Measurements from ENCODE around the gene MROH9.
"Not testable (repeated sequence)": the region's sequence is repeated elsewhere in the genome, so short reads cannot be mapped to it uniquely, and the experiment has no call there.

The MROH9 gene

GRCh38 chr1:170938281-170938680, 2.9 kb downstream of the MROH9 start:
- no peak for TF ChIP-seq CTCF (IDR thresholded peaks at IDR 0.05)
- H3K4me3 ChIP-seq (ENCODE audit: low read depth in 1 of 2, low read length in 1 of 2) = no peak overlapping the region
- H3K27me3 ChIP-seq = no peaks in the 10 kb centered on the region
- H3K4me1 ChIP-seq (ENCODE audit: control insufficient read depth in 1 of 2, insufficient read depth in 1 of 2, low read depth in 1 of 2, low read length in 1 of 2) = no peaks in the 10 kb centered on the region
- H3K9me3 ChIP-seq = no peaks in the 10 kb centered on the region
- no peaks in the 10 kb centered on the region for H3K36me3 ChIP-seq
- no peak overlapping the region for H3K27ac ChIP-seq

- H3K27me3 ChIP-seq = no peaks in the 10 kb centered on the region
- H3K36me3 ChIP-seq = no peaks in the 10 kb centered on the region
- no peaks in the 10 kb centered on the region for H3K9me3 ChIP-seq
- no peak for TF ChIP-seq CTCF (IDR thresholded peaks at IDR 0.05)
- H3K4me3 ChIP-seq (ENCODE audit: low read depth in 1 of 2, low read length in 1 of 2) = no peak overlapping the region
- no peaks in the 10 kb centered on the region for H3K4me1 ChIP-seq (ENCODE audit: control insufficient read depth in 1 of 2, insufficient read depth in 1 of 2, low read depth in 1 of 2, low read length in 1 of 2)
- H3K27ac ChIP-seq = no peak overlapping the region
Measured at GRCh38 chr1:170939476-170939875, 4.1 kb downstream of the MROH9 start.

- H3K27me3 ChIP-seq; H3K36me3 ChIP-seq; H3K9me3 ChIP-seq; H3K27ac ChIP-seq; H3K4me3 ChIP-seq (ENCODE audit: low read depth in 1 of 2, low read length in 1 of 2); H3K4me1 ChIP-seq (ENCODE audit: control insufficient read depth in 1 of 2, insufficient read depth in 1 of 2, low read depth in 1 of 2, low read length in 1 of 2): not testable (repeated sequence)
Measured at GRCh38 chr1:170951744-170952143, 16.4 kb downstream of the MROH9 start.

GRCh38 chr1:170959385-170959784, 24.1 kb downstream of the MROH9 start:
- H3K4me1 ChIP-seq (ENCODE audit: control insufficient read depth in 1 of 2, insufficient read depth in 1 of 2, low read depth in 1 of 2, low read length in 1 of 2) = no peaks in the 10 kb centered on the region
- no peak for TF ChIP-seq CTCF (IDR thresholded peaks at IDR 0.05)
- H3K4me3 ChIP-seq (ENCODE audit: low read depth in 1 of 2, low read length in 1 of 2) = no peak overlapping the region
- no peaks in the 10 kb centered on the region for H3K9me3 ChIP-seq
- no peaks in the 10 kb centered on the region for H3K36me3 ChIP-seq
- H3K27me3 ChIP-seq = no peaks in the 10 kb centered on the region
- H3K27ac ChIP-seq = no peak overlapping the region

- Histone ChIP-seq H3K4me3 (ENCODE audit: low read depth in 1 of 2, low read length in 1 of 2) (no peak overlapping the region), H3K27ac (no peak overlapping the region), H3K36me3 (no peaks in the 10 kb centered on the region), H3K27me3 (no peaks in the 10 kb centered on the region), H3K9me3 (no peaks in the 10 kb centered on the region), H3K4me1 (ENCODE audit: control insufficient read depth in 1 of 2, insufficient read depth in 1 of 2, low read depth in 1 of 2, low read length in 1 of 2) (no peaks in the 10 kb centered on the region)
- TF ChIP-seq CTCF (IDR thresholded peaks at IDR 0.05) = no peak
Measured at GRCh38 chr1:170964506-170964905, 29.2 kb downstream of the MROH9 start.

- TF ChIP-seq CTCF (IDR thresholded peaks at IDR 0.05) = no peak
- Histone ChIP-seq H3K4me3 (ENCODE audit: low read depth in 1 of 2, low read length in 1 of 2) (no peak overlapping the region), H3K27ac (no peak overlapping the region), H3K36me3 (no peaks in the 10 kb centered on the region), H3K9me3 (no peaks in the 10 kb centered on the region), H3K27me3 (no peaks in the 10 kb centered on the region), H3K4me1 (ENCODE audit: control insufficient read depth in 1 of 2, insufficient read depth in 1 of 2, low read depth in 1 of 2, low read length in 1 of 2) (no peaks in the 10 kb centered on the region)
Measured at GRCh38 chr1:170967042-170967910, 31.9 kb downstream of the MROH9 start.
